Cardiac muscle cell (in vitro differentiated cells and primary cell): ENCODE results near the gene SEPSECS. TPM values are rescaled to one million over a fixed set of nuclear protein-coding genes. Genes with fewer than 3 reads are reported as not detected.

Experiments used
- DNase-seq, 2 donors: peaks; one replicate each; pipeline versions ENCODE4 v3.0.0 to v3.0.0-alpha.2; 2010 to 2017; ENCODE audit warnings: low read depth in 1 of 2, low spot score in 1 of 2
- H3K27ac ChIP-seq: fragments of 200-600 bp; sonication (generic); 2 replicates; pipeline ENCODE4 v1.5.1; 2016
- H3K27me3 ChIP-seq: fragments of 200-600 bp; sonication (generic); 2 replicates; pipeline ENCODE4 v1.6.0; 2016; ENCODE audit warnings: control low read depth
- H3K36me3 ChIP-seq: fragments of 200-600 bp; sonication (generic); 2 replicates; pipeline ENCODE4 v1.5.1; 2016; ENCODE audit warnings: control low read depth
- H3K4me1 ChIP-seq: fragments of 200-600 bp; sonication (generic); 2 replicates; pipeline ENCODE4 v1.8.1; 2017; ENCODE audit warnings: low read depth, mild to moderate bottlenecking, mixed run types
- H3K4me3 ChIP-seq: fragments of 200-600 bp; sonication (generic); 2 replicates; pipeline ENCODE4 v1.5.1; 2016; ENCODE audit warnings: mild to moderate bottlenecking
- H3K9me3 ChIP-seq: fragments of 200-600 bp; sonication (generic); 2 replicates; pipeline ENCODE4 v1.5.1; 2017; ENCODE audit warnings: low read depth, mild to moderate bottlenecking, control low read depth
- polyA plus RNA-seq: library from polyadenylated mRNA; unstranded; fragments of >200 nt; fragmentation: Nextera tagmentation; extraction: Ambion mirVana; gene quantifications from 2 replicates; pipeline ENCODE4 v1.2.1, GENCODE V29; 2016
- total RNA-seq: library from RNA; depleted of rRNA; stranded (reverse); fragments of >200 nt; gene quantifications from 2 replicates; pipeline ENCODE4 v1.2.3, GENCODE V29; 2016
- TF ChIP-seq, protein P1 (sequence below): IDR thresholded peaks from 2 replicates; pipeline ENCODE4 v1.5.1; 2012; ENCODE audit warnings: low read depth, mild to moderate bottlenecking, low read length

The SEPSECS gene
- total and polyA plus RNA-seq, 2 experiments from 2014 or later = 3.6 to 6.3 TPM

DNA sequence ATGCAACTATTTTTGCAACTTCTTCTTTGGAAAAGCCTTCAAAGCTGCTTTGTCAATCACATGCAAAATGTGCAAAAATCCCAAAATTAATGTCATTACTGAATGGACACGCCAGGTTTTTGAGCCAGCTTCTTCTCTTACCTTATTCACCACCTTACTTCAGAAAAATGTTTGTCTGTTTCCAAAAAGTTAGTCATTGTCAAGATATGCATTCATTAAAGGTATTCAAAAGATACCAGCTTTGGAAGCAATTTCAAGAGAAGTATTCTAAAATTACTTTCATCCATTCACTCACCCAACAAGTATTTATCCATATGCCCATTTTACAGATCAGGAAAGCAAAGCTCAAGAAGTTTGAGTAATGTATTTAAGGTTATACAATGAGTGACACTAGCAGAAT, 2.3 kb upstream of the SEPSECS start:
- TF ChIP-seq, protein P1, sequence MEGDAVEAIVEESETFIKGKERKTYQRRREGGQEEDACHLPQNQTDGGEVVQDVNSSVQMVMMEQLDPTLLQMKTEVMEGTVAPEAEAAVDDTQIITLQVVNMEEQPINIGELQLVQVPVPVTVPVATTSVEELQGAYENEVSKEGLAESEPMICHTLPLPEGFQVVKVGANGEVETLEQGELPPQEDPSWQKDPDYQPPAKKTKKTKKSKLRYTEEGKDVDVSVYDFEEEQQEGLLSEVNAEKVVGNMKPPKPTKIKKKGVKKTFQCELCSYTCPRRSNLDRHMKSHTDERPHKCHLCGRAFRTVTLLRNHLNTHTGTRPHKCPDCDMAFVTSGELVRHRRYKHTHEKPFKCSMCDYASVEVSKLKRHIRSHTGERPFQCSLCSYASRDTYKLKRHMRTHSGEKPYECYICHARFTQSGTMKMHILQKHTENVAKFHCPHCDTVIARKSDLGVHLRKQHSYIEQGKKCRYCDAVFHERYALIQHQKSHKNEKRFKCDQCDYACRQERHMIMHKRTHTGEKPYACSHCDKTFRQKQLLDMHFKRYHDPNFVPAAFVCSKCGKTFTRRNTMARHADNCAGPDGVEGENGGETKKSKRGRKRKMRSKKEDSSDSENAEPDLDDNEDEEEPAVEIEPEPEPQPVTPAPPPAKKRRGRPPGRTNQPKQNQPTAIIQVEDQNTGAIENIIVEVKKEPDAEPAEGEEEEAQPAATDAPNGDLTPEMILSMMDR = no peak
- DNase-seq = no peak
- Histone ChIP-seq H3K27me3 (no peaks in the 10 kb centered on the region), H3K4me3 (no peak overlapping the region), H3K4me1 (peaks cover 3% of the 10 kb centered on the region), H3K27ac (no peak overlapping the region), H3K36me3 (no peaks in the 10 kb centered on the region), H3K9me3 (no peaks in the 10 kb centered on the region)

DNA sequence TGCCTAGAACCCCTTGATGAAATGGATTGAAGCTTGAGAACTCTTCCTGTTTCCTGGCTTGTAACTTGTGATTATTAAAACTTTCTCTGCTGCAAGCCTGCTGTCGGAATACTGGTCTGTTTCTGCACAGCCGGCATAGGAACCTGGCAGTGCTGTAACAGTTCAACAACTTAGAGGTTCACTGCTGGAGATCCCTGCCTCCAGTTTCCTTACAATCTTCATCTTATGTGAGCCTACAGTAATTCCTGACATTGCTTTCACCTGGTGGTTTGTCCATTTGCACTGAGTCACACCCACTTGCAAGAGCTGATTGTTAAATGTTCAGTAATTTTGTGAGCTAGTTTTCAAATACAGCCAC, 1.3 kb upstream of the SEPSECS start:
- H3K4me1 ChIP-seq = peaks cover 3% of the 10 kb centered on the region
- peak overlapping the region; percentile 52 for H3K4me3 ChIP-seq
- no peaks in the 10 kb centered on the region for H3K27me3 ChIP-seq
- no peak for DNase-seq
- no peaks in the 10 kb centered on the region for H3K36me3 ChIP-seq
- H3K9me3 ChIP-seq = no peaks in the 10 kb centered on the region
- TF ChIP-seq, protein P1 = no peak
- H3K27ac ChIP-seq = peak overlapping the region; percentile 91

DNA sequence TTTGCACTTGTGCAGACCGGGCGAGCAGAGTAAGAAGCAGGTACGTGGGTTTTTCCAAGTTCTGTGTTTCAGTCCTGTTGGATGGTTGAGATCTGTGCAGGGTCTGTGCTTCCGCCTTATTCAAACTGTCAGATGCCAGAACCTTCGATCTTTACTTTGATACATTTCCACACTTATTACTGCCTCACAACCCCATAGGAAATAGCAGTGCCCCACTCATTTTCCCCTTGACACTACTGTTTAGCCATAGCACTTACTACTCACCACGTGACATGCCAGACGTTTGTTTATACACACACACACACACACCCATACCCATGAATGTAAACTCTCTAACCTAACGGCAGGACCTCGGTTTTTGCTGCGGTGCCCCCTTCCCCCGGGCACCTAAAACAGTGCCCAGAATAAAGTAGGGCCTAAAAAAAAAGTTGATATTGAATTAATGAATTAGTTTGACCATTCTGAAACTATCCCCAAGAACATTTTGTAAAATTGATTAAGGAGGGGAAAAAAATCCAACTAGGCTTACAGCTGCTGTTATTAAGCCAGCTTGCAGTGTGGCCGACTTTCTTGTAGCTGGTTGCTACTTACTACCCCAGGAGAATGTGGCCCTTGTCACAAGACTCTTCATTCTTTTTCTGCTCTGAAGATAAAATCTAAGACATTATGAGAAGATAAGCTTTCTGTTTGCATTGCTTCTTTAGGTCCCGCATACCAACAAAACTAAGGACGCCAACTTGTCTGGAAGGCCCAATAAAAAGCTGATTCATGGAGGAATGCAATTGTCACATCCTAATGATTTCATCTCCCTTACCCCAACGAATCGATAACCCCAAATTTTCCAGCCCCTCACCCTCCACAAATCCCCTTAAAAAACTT, 704 bp upstream of the SEPSECS start:
- H3K4me3 ChIP-seq = peak overlapping the region; percentile 52
- peaks cover 3% of the 10 kb centered on the region for H3K4me1 ChIP-seq
- TF ChIP-seq, protein P1 = no peak
- H3K27ac ChIP-seq = peak overlapping the region; percentile 91
- H3K27me3 ChIP-seq = no peaks in the 10 kb centered on the region
- no peak for DNase-seq
- no peaks in the 10 kb centered on the region for H3K9me3 ChIP-seq
- no peaks in the 10 kb centered on the region for H3K36me3 ChIP-seq

DNA sequence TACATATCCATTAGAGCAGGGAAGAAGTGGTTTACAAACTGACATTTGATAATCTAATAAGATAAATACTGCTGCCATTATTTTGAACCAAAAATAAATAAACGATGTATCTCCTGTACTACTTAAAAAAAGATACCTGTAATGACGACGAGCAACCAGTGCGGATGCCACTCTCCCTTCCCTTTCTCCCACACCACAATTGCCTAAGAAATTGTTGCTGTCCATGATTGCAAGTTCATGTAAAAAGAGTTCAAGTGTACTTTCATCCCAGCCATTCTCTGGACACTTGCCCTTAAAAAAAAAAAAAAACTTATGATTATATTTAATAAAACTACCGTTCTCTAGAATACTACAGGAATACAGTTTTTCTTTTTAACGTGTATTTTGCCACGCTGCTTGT, 1.4 kb downstream of the SEPSECS start:
- H3K9me3 ChIP-seq = no peaks in the 10 kb centered on the region
- H3K27me3 ChIP-seq = no peaks in the 10 kb centered on the region
- no peaks in the 10 kb centered on the region for H3K36me3 ChIP-seq
- H3K4me1 ChIP-seq = peaks cover 3% of the 10 kb centered on the region
- no peak overlapping the region for H3K27ac ChIP-seq
- H3K4me3 ChIP-seq = no peak overlapping the region
- TF ChIP-seq, protein P1 = no peak
- no peak for DNase-seq

DNA sequence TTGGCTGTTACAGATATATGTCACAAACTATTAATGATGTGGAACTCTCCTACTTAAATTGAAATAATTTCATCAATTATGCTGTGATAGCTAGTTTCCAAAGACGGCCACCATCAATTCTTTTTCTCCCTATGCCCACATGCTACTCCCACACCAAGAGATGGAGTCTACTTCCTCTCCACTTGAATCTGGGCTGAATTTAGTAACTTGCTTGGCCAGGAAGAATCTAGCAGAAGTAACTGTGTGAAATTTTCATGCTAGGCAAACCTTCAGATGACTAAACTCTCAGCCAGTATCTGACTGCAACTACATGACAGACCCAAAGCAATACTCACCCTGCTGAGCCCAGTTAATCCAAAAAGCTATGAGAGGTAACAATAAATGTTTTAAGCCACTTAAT, 3.2 kb downstream of the SEPSECS start:
- no peak overlapping the region for H3K27ac ChIP-seq
- no peaks in the 10 kb centered on the region for H3K36me3 ChIP-seq
- H3K4me3 ChIP-seq = no peak overlapping the region
- peaks cover 3% of the 10 kb centered on the region for H3K4me1 ChIP-seq
- DNase-seq = no peak
- TF ChIP-seq, protein P1 = no peak
- no peaks in the 10 kb centered on the region for H3K9me3 ChIP-seq
- no peaks in the 10 kb centered on the region for H3K27me3 ChIP-seq
